ENCODE data around the gene PDSS1.

DNA sequence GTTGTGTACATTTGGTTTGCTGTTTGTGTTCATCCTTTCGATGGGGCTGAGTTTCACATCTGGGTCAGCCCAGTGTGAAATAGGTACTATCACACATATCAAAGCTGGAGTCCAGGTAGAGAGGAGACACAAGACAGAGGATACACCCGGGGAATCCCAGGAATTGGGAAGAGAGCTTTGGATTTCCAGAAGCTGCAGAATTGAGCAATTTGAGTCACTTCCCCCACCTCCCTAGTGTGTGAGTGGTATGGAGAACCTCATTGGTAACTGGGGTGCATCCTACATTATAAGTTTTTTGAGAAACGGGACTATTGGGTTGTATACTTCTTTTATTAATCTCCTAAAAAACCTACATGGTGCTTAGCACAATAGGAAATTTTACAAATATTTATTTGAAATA, 12.1 kb upstream of the PDSS1 start:
- TF ChIP-seq POLR2A (IDR thresholded peaks at IDR 0.05) (no peak), POLR2AphosphoS5 (IDR thresholded peaks at IDR 0.05) (no peak), EP300 (IDR thresholded peaks at IDR 0.05) (no peak)
- TF ChIP-seq, protein P1, sequence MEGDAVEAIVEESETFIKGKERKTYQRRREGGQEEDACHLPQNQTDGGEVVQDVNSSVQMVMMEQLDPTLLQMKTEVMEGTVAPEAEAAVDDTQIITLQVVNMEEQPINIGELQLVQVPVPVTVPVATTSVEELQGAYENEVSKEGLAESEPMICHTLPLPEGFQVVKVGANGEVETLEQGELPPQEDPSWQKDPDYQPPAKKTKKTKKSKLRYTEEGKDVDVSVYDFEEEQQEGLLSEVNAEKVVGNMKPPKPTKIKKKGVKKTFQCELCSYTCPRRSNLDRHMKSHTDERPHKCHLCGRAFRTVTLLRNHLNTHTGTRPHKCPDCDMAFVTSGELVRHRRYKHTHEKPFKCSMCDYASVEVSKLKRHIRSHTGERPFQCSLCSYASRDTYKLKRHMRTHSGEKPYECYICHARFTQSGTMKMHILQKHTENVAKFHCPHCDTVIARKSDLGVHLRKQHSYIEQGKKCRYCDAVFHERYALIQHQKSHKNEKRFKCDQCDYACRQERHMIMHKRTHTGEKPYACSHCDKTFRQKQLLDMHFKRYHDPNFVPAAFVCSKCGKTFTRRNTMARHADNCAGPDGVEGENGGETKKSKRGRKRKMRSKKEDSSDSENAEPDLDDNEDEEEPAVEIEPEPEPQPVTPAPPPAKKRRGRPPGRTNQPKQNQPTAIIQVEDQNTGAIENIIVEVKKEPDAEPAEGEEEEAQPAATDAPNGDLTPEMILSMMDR (IDR thresholded peaks at IDR 0.05): no peak
